NCI-H82 (cell line): ENCODE data around the gene SDK2.
A peak's percentile ranks its signal among the peaks of the same experiment; 100 is the strongest.

Source experiments
- DNase-seq: peaks from one replicate; lab custom pipeline; 2025; lab: John Stamatoyannopoulos, UW

The SDK2 gene

DNA sequence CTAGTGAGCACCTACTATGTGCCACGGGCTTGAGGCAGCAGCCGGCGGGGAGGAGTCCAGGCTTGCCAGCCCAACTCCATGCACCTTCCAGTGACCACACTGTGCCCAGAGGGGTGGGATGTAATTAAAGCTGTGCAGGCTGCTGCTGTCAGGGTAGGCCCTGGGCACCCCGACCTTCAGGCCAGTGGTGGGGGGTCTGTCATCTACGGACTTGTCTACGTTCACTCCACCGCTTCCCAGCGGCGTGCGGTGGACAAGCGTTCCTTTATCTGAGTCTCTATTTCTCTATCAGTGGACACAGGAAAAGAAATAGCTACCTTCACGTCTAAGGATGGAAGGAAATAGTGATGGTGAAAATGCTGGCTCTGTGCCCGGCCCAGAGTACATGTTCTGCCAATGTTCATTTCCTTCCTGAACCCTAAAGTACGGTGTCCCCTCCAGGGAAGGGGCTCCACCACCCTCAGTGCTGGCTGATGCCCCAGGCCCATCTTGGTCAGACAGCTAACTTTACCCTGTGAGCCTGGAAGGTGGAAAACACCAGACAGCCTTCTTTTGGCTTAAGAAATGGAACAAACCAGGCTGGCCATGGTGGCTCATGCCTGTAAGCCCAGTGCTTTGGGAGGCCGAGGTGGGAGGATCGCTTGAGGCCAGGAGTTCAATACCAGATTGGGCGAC is 135.2 kb downstream of the SDK2 start:
- no peak for DNase-seq

DNA sequence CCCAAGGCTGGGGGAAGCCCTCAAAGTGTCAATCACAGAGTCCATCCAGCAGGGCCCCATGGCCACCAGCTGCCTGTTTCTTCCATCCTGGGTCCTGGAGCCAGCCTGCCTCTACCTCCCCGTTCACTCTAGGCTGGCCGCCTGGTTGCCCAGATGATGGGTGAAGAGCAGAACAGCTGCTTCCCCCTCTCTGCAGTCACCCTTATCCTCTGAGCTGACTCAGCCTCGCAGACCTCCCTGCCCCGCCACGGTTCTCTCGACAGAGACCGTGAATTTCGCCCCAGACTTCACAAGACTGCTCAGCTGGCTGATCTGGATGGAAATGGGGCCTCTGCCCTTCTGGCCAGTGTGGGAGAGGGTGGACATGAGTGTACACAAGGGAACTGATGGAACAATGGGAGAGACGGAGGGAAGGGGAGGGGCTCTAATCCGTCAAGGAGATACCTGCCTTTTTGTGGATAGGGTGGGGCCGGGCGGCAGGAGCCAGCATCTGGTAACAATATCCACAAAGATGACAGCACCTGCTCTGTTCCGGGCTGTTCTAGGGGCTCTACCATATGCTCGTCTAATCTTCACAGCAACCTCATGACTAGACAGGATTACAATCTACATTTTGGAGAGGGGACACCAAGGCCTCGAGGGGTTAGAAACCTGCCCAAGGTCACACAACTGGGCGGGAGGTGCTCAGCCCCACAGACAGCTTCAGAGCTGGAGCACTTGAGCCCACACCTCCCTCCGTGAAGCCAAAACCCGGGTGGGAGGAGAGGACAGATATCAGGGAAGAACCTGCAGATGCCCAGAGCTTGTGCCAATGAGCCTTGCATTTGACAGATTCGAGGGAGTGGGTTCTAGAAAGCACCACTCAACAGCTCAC is 136.0 kb downstream of the SDK2 start:
- DNase-seq = peak; percentile 93

DNA sequence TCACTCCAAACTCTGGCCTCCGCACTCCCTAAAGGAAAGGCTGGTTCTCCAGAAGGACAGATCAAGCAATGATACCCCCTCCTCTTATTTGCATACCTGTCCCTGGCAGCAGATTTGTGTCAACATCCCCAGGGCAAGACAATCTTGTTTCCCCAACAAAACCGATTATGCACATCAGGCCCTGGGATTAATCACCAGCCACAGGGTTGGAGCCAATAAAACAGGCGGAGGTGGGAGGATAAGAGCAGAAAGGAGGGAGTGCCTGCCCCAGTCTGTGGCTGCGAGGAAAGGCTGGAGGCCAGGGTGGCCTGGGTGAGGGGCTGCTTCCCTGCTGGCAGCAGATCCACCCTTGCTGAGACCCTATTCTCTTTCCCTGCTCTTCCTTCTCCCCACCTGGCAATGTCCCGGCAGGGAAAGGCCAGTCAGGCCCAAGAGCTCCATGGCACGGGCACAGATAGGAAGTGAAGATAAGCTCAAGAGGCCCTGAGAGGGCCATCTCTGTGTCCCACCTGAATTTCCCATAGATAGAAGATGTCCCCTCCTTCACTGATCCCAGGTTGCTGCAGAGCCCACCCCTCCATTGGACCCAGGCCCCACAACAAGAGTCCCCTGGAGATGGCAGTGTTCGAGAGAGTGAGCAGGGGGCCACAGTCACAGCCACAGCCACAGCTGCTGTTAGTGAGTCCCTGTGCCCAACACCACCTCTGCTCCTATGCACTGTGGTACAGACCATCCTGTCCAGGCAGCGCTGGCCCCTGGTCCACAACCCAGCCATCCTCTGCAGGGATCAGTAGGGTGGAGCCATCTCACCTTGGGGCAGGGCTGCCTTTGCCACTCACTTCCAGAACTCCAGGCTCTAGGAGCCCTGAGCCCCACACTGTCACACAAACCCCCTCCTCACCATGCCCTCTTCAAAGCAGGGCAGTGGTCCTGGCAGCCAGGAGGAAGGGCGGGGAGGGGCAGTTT is 137.5 kb downstream of the SDK2 start:
- peak; percentile 99 for DNase-seq

DNA sequence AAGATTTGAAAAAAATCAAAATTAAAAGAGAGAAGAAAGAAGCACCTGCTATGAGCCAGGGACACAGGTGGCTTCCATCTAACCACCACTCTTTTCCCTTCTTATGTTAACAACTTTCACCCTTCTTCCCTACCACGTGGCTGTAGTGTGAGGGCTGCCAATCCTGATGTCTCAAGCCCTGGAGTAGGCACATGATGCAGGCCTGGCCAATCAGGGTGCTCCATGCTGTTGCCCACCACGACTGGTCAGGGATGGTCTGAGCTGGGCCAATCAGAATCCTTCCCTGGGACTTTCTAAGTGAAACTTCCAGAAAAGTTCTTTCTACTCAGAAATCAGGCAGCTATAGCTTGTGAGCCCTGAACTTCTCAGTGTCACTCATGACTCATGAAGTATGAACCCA is 140.7 kb downstream of the SDK2 start:
- no peak for DNase-seq

DNA sequence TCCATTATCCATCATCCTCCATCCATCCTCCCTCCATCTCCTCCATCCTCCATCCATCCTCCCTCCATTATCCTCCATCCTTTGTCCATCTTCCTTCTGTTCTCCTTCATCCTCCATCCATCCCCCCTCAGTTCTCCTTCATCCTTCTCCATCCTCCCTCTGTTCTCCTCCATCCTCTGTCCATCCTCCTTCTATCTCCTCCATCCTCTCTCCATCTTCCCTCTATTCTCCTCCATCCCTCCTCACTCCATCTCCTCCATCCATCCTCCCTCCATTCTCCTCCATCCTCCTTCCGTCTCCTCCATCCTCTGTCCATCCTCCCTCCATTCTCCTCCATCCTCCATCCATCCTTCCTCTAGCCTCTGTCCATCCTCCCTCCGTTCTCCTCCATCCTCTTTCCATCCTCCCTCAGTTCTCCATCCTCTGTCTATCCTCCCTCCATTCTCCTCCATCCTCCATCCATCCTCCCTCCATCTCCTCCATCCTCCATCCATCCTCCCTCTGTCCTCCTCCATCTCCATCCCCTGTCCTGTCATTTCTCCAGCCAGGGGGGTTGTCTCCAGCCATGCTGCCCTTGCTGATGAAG is 143.7 kb downstream of the SDK2 start:
- no peak for DNase-seq

DNA sequence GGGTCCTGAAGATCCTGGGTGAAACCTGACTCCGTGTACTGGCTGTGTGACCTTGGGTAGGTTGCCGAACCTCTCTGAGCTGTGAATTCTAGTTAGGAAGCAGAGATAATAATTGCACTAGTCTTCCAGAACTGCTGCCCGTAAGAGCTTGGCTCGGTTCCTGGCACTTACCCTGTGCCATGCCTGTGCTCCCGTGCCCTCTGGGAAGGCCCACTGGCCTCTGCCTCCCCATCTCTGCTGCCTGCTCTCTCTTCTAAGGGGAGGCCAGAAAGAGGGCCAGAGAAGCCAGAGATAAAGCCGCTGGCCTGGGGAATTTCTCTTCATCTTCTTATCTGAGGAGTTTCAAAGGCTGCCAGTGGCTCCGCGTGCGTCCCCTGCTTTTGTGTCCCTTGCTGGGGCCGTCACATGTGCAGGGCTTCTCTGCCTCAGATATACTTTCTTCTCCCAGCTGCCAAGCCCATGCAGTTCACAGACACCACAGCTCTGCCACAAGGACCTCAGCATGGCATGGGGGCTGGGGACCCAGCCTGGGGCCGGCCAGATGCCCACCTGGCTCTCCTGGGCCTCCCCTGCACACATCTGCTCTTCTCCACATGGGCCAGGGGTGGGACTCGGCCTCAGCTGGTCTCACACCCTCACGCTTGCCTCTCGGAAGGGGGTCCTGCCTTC is 145.2 kb downstream of the SDK2 start:
- DNase-seq = no peak

DNA sequence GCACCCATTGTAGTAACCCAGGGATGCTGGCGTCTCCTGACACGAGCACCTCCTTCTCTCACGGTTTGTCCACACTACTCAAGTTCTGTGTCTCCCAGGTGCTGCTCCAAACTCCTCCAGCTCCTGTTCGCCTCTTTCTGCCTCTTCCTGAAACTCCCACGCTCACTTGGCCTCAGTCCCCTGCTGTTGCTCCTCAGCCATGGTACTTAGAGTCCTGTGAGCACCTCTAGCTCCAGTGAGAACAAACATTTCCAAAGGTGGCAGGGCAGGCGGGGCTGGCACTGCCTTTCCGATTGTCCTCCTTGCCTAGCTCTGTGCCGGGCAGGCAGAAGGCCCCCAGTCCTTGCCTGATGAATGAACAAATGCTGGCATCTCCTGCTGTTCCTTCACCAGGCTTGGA is 146.1 kb downstream of the SDK2 start:
- DNase-seq = no peak

DNA sequence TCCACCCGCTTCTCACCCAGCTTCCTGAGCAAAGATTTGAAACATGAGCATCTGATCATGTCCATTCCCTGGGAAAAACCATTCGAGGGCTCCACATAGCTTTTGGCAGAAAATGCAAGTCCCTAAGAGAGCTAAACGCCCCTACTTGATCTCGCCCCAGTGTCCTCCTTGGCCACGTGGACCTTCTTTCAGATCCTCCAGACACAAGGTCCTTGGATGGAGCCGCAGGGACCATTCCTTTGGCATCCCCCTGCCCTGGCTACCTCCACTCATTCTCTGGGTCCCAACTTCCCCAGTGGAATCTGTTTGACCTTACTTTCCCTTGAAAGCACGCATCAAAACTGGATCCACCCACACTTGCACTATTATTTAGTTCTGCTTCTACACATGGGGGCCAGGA is 146.5 kb downstream of the SDK2 start:
- no peak for DNase-seq

DNA sequence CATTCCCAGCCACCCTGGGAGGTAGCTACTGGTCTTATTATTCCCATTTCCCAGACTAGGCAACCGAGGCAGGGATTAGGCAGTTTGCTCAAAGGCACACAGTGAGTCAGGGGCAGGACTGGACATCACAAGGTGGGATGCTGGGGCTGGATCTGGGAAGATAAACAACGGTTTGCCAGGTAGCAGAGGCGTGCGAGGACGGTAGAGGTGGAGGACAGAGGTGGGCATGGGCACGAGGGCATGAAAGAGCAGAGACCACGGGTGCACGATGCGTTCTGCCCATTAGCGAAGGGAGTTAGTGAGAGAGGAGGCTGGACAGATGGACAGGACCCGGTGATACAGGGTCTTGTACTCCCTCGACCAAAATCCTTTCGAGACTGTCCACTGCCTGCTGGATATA is 148.0 kb downstream of the SDK2 start:
- DNase-seq = no peak

DNA sequence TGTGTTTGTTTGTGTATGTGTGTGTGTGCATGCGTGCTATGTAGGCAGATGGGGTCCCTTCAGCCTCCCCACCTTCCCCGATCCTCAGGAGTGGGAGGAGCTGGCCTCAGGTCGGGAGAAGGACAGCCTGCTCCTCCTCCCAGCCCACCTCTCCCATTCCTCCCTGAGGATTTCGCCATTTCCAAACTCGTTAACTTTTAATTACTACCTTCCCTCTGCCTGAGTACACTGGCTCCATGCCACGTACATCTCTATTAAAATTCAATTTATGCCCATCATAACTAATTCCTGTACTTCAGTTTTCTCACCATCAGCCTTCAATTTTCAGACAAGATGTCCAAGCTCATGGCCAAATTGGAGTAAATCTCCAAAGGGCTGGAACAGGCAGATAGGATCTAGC is 148.6 kb downstream of the SDK2 start:
- DNase-seq = peak; percentile 22

DNA sequence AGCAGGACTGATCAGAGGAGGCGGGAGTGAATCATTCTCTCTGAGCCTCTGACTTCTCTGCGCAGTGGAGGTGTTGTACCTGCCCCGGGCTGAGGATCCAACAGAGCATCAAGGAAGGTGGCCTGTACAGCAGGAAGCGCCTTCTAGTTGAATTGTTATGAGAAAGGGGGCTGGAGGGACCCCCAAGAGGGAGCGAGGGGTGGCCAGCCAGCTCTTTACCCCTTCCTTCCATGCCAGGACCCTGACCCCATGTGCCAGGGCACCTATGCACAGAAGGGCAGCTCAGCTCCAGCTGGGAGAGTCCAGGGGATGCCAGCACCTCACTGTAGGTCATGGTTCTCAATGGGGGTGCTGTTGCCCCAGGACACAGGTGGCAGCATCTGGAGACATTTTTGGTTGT is 149.3 kb downstream of the SDK2 start:
- DNase-seq = no peak

DNA sequence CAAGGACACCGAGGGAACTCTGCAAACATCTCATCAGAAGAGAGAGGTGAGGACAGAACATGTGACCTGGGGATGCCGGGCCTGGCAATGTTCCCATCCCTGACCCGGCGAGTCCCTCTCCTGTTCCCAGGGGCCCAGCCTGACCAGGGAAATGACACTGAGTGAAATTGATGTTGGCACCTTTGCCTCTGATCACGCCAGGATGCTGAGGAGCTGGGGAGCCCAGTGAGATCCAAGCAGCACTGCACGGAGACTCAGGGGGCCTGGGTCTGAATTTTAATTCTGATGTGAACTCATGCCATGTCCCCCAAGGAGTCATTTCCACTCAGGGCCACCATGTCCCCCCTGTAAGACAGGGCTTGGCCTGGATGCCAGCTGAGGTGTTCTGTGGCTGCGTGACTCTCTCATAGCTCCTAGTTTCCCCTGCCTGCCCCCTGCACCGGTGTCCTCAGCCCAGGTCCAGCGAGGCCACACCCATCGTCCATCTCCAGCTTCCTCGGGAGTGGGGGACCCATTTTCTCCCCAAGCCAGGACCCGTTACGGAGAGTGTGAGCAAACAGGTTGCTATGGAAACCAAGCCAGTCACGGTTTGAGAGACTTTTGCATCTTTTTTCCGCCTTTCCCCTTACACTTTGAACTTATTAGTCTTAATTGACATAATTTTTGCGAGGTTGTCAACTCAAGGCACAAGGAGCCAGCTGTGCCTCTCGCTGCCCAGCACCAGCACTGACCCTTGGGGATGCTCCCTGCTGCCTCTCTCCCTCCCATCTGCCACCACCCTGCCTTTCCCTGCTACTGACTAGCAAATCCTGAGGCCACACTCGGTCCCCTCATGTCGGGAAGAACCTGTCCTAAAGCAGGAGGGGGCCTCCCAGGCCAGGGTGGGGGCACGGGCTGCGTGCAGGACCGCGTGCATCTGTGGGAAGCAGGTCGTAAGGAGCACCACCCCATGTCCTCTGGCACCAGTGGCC is 150.0 kb downstream of the SDK2 start:
- DNase-seq = peak; percentile 63

DNA sequence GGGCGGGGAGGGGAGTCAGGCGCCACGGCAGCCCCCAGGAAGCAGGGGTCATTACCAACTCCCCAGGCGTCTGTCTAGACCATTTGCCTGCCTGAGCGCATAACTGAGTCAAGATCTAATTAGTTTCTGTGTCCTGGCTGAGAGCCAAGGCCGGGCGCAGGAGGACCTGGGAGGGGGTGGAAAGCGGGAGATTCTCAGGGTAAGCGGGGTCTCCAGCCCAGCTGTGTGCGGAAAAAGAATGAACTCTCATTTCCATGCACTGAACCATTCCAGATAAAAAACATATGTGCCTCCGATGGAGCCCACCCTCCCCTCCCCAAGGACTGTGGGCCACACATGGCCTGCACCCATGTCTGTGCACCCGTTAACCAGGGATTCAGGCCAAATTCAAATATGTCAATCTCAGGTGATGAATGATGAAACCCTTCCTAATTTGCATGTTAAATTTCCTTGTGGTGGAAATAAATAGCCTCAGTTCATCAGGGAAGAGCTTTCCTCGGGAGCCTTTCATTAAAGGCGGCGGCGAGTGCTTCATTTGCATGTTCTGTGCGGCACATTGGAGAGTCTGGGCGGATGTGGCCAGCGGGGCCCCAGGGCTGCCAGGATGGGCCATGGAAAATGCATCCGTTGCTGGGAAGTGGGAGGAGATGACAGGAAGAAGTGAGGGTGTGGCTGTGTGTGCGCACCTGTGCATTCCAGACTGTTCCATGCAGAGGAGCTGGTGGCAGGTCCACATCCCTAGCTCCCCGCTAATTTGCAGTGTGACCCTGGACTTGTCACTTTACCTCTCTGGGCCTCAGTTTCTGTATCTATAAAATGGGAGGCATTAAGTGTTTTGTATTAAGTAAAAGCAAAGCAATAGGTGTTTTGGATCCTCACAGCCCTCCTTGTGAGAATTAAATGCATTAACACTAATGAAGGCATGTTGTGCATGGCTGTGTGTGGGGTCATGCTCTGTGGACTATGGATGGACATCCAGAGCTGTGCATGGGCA is 151.1 kb downstream of the SDK2 start:
- peak; percentile 96 for DNase-seq

DNA sequence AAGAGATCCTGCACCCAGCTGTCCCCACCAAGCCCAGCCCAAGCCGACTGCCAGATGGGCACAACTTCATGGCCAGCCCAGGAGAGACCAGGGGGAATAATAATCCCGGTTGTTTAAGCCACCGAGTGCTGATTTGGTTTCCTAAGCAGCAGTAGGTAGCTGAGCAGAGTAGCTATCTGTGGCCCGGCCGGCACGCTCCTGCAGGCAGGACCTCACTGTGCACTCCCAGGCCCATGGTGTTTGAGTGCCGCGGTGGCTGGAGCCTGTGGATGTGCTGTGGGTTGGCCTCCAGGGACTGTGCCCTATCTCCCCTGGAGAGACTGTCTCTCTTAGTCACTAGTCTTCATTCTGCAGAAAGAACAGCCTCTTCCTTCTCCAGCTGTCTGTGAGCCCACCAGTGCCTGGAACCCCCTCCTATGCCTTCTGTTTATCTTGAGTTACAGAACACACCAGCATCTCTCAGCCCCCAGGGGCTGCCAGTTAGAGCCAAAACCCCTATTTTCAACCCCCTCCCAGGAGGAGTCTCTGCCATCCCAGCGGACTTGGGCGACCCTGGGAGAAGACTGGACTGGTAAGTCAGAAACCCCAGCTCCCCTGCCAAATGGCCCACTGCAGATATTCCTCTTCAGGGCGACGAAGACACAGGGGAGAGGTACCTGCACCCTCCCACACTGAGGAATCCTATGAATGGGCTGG is 152.0 kb downstream of the SDK2 start:
- peak; percentile 89 for DNase-seq

DNA sequence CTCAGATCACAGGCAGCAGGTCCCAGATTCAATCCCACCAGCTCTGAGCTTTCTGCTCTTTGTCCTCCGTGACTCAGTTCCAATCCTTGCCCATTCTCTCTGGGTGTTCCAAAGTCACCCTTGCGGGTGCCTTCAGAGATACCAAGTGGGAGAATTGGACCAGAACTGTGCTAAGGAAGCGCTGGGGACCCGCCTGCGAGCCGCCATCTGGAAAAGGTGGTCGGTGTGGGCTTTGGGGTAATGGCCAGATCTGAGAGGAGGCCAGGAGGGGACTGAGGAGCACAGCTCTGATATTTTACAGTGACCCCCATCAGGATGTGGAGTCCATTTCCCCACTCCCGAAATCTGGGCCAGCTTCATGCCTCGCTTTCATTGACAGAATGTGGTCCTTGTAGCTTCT is 152.6 kb downstream of the SDK2 start:
- DNase-seq = no peak

DNA sequence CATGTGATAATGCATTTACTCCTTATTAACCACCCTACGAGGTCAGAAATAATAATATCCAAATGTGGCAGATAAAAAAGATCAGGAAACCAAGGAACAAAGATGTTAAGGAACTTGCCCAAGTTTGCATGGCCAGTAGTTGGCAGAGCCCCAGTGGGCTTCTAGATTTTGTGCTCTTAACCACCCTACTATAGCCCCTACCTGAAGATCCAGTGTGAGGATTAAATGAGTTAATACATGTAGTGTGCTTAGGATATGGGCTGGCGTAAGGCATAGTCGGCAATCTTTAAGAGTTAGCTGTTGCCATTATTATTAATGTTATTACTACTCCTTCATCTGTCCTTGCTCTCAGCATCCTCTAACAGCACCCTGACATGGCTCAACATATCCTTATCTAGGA is 153.4 kb downstream of the SDK2 start:
- no peak for DNase-seq

DNA sequence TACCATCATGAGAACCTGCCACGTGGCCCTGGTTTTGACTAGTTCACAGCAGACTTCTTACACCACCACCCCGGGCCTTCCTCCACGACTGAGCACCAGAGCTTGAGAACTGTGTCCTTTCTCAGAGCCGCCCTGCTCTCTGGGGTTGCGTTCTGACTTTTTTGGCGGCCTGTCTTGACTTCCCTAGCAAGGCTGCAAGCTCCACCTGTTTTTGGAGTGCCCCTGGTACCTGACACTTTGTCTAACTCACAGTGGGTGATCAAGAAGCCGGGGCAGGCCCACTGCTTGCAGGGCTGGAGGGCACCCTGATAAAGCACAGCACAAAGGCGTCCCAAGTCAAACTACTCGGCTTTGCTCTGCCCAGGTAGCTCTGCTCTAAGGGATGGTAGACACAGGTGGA is 154.3 kb downstream of the SDK2 start:
- DNase-seq = no peak

DNA sequence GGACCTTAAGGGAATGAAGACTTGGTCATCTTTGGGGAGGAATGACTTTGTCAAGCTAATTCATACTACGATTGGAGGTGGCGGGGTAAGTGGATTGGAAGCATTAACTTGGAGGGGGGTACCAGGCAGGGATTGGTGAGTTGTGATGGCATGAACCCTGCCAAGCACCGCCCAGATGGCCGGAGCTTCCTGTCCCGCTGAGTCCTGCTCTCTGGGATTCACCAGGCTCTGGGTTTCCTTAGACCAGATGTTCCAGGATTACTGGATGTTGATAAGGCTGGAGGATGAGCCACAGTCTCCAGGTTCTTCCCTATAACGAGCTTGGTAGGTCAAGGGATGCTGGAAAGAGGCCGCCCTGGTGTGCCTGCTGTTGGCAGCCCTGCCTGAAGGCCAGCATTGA is 154.9 kb downstream of the SDK2 start:
- DNase-seq = peak; percentile 95
